HG02678 (cell line): Measurements from ENCODE around the gene ZNF581.

Source experiments
- ATAC-seq: cut with Tn5 transposase; IDR thresholded peaks from one replicate; pipeline ENCODE4 v1.9.1; 2021; ENCODE audit warnings: mild to moderate bottlenecking, moderate library complexity; ENCODE audit not compliant: unreplicated experiment

ZNF581 gene

DNA sequence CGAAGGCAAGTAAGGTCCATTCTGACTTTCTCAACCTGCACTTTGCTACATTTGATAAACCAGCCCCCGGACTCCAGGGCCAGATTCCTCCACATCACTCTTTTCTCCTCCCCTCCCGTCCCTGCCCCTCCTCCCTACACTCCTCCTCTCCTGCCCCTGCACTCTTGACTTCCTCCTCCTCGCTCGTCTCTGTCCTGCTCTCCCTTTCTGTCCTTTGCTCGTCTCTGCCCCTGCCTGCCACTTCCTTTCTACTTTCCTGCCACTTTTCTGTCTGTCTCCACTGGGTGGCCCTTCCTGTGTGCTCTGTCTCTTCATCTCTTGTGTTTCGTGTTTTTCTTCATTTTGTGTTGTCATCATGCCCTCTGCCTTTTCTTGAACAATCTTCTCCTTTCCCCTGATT, 18.4 kb downstream of the ZNF581 start:
- ATAC-seq = no peak

DNA sequence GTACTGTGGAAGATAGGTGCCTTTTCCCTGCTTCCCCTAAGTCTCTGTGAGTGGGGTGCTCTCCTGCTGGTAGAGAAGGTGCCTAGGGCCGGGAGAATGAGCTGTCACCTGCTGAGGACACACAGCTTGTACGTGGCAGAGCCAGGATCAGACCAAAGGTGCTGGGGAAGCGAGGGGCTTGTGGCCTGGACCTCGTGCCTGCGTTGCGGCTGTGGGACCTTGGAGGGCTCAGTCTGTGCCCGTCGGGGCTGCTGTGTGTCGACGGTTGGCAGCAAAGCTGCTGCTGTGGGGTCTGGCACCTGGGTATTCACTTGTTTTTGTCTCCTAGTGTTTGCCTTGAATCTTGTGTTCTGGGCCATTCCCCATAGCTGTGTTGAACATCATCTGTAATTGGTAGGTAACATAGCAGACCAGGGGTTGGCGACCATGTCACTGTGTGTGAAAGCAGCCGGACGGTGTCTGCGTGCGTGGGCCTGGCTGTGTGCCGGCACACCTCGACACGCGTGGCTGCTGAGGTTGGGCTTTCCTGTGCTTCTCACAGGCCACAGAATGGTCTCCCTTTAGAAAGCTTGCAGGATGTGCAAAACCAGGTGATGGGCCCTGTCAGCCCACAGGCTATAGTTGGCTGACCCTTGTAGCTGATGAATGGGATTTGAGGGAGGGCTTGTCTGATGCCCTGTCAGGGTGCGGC, 20.5 kb downstream of the ZNF581 start:
- no peak for ATAC-seq

DNA sequence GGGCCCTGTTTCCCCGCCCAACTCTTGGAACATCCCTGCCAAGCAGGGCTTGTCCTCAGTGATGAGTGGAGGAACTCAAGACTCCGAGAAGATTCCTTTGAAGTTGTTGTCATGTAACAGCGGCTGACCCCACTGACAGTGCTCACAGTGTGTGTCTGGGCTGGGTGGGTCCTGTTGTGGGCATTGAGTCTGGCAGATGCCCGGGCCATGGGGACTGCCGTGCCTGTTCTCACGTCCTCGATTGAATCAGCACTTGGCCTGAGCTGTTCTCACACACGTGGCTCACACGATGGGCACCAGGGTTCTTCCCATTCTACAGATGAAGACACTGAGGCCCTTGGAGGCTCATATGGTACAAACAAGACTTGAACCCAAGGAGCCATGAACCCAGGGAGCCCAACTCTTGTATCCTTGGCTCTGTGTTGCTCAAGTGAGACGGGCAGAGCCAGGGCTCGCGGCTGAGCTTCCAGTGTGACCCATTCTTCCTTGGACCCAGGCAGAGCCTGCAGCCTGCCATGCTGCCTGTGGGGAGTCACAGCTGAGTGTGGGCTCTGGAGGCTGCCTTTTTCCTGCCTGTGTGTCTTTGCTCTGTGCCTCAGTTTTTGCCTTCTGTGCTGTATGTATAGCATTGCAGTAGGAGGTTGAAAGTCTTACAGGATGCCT, 23.0 kb downstream of the ZNF581 start:
- ATAC-seq = no peak

DNA sequence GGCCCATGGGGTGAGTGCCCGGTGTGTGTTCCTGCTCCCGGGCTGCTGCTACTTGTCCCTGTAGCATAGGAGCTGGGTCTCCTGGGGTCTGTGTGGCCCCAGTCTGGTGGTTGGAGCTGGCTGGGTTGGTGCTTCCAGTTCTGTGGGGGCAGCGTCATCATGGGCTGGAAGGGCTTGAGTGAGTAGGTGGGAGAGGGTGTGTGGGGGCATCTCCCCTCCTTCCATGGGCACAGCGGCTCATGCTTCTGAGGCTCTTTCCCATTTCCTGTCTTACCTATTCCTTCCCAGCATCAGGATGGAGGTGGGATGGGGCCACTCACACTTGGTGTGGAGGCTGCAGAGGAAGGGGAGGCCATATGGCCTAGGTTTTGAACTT, 23.5 kb downstream of the ZNF581 start:
- no peak for ATAC-seq

DNA sequence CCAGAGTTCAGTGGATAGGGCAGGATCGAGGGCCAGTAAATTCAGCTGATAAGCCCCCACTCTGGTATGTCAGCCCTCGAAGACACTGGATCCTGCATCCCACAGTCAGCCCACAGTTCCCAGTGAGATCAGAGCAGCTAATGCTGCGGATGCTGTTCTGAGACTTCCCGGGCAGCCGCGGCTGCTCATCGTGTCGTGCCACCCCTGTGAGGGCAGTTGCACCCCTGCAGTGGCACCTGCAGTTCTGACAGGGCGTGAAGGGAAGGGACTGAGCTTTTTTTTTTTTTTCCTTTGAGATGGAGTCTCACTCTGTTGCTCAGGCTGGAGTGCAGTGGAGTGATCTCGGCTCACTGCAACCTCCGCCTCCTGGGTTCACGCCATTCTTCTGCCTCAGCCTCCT, 24.1 kb downstream of the ZNF581 start:
- ATAC-seq = no peak

DNA sequence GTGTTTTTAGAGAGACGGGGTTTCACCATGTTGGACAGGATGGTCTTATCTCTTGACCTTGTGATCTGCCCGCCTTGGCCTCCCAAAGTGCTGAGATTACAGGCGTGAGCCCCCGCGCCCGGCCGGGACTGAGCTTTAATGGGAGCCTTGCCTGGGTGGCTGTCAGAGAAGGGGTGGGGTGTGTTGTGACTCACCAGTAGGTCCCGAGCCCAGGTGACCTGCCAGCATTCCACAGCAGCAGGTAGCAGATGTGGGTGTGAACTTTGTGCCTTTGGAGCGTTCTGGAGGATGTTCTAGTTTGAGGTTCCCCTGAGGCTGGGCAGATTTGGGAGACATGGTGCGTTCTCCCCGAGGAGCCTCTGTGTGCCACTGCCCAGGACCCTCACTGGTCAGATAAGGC, 24.5 kb downstream of the ZNF581 start:
- ATAC-seq = no peak

DNA sequence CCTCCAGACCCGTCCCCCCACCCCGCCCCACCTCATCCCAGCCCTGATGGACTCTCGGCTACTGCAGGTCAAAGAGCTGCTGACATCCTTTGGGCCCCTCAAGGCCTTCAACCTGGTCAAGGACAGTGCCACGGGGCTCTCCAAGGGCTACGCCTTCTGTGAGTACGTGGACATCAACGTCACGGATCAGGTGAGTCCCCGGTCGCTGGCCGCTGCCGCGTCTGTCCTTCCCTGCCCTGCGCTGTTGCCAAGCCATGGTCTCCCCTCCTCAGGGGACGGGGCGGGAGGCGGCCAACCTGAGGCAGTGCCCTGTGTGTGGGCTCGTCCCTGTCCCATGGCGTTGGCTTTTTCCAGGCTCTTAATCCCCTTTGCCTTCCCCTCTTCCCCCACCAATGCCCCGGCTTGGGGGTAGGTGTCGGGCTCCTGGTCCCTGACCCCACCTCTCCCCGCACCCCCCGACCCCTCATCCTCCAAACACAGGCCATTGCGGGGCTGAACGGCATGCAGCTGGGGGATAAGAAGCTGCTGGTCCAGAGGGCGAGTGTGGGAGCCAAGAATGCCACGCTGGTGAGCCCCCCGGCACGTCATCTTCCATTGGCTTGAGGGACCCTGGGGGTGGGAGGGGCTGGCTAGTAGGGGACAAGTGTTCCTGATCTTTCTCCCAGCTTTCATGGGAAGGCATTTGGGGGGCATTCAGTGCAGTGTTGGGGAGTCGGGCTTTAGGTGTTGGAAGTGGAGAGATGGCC, 25.3 kb downstream of the ZNF581 start:
- ATAC-seq = no peak

DNA sequence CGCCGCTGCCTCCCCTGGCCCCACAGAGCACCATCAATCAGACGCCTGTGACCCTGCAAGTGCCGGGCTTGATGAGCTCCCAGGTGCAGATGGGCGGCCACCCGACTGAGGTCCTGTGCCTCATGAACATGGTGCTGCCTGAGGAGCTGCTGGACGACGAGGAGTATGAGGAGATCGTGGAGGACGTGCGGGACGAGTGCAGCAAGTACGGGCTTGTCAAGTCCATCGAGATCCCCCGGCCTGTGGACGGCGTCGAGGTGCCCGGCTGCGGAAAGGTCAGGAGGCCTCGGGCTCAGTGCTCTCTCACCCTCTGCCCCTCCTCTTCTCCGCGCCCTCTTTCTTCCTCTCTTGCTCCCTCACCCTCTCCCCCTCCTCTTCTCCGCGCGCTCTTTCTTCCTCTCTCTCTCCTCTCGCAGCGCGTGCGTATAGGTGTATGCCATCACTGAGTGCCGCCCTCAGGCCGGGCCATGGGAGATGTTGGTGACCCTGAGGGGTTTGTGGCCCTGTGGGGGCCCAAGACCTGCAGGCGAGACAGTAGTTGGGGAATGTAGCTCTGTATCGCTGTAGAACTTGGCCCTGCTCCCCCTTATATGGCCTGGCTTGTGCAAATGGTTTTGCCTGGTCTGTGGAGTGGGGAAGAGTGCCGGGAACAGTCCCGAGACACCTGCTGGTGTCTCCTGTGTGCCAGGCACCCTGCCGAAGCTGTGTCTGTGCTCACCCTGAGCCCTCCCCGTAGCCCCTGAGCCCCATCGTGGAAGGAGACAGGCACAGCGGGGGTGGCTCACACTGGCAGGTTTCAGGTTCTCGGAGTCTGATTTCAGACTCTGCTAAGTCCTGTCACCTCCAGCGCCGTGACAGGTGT, 26.2 kb downstream of the ZNF581 start:
- ATAC-seq = no peak

DNA sequence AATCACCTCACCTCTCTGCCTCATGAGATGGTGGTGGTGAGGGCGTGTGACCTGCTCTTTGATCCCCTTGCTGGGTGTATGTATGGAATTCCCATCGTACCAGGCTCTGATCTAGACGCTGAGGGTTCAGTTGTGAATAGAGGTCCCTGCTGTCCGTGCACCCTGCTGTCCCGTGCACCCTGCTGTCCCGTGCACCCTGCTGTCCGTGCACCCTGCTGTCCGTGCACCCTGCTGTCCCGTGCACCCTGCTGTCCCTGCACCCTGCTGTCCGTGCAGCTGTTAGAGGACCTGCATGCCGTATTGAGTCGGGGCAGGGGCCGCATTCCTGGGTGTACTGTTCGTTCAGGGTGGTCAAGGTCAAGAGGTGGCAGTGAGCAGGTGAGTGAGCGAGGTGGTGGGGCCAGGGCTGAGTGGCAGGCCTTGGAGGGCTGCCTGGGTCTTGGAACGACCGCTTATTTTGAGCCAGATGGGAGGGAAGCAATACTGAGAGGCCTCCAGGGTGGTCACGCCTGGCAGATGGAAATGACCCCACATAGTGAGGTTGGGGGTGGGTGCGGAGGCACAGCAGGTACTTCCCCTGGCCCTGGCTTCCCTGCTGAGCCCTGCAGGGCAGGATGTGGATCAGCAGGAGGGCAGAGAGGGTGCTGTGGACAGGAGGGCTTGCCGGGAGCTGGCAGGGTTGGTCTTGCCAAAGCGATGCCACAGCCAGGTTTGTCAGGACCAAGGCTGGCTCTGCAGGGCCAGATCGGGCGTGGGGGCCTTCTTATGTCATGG, 27.0 kb downstream of the ZNF581 start:
- no peak for ATAC-seq

DNA sequence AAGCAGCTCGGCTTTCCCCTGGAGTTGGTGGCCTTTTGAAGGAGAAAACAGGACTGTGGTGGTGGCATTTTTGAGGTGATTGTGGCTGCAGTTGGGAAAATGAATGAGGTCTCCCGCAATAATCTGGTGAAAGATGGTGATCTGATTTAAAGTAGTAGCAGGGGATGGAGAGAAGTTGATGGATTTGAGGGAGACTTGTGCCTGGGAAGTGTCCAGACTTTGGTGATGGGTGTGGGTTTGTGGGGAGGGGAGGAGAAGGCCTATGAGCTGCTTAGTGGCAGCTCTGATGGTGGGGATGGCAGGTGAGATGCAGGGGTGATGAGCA, 27.6 kb downstream of the ZNF581 start:
- ATAC-seq = no peak

DNA sequence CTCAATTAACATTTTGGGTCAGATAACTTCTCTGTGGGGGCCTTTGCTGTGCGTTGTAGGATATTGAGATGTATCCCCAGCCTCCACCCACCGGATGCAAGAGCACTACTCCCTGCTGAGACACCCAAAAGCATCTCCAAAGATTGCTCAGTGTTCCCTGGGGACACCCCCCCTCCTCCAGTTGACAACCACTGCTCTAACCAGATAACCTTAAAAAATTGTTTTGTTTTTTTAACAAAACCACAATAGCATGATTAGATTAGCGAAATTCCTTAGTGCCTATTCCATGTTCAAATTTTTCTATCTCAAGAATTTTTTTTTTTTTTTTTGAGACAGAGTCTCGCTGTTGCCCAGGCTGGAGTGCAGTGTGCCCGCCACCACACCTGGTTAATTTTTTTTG, 29.0 kb downstream of the ZNF581 start:
- ATAC-seq = no peak

DNA sequence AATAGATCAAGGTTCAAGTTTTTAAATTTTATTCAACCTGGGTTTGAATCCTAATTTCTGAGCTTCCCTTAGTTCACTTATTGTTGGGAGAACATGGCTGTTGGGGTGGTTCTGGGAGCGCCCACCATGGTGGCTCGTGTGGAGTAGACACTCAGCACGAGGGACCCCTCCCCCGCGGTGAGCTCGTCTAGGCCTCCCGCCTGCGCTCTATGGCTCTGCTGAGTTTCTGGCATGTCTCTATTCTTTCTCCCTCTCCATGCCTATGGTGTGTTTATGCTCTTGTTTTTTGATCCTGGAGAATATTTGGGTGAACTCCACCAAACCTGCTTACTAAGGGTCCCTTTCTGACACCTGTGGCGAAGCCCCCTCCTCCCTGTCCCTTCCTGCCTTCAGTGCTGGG, 30.0 kb downstream of the ZNF581 start:
- ATAC-seq = no peak

DNA sequence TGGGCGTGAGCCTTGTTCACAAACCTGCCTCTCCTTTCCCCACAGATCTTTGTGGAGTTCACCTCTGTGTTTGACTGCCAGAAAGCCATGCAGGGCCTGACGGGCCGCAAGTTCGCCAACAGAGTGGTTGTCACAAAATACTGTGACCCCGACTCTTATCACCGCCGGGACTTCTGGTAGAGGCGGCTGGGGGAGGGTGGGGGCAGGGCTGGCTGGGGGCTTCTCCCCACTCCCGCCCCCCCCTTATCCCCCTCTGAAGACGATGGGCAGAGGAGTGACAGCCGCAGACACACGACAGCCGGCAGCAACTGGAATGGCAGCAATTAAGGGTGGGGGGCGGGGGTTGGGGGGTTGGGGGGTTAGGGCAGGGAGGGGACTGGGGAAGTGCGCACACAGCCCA, 30.4 kb downstream of the ZNF581 start:
- ATAC-seq = no peak

DNA sequence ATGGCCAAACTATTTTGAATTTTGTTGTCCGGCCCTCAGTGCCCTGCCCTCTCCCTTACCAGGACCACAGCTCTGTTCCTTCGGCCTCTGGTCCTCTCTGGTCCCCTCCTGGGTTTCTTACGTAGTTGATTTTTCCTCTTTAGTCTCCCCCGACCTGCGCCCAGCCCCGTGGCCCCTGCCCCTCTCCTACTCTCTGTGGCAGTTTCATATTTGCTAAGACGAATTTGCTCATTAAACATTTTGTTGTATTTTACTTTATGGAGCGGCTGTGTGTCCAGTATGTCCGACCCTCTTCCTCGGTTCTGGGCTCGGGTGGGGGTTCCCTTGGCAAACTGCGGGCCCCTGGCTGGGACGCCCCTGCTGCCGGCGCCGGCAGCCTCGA, 31.0 kb downstream of the ZNF581 start:
- ATAC-seq = no peak

DNA sequence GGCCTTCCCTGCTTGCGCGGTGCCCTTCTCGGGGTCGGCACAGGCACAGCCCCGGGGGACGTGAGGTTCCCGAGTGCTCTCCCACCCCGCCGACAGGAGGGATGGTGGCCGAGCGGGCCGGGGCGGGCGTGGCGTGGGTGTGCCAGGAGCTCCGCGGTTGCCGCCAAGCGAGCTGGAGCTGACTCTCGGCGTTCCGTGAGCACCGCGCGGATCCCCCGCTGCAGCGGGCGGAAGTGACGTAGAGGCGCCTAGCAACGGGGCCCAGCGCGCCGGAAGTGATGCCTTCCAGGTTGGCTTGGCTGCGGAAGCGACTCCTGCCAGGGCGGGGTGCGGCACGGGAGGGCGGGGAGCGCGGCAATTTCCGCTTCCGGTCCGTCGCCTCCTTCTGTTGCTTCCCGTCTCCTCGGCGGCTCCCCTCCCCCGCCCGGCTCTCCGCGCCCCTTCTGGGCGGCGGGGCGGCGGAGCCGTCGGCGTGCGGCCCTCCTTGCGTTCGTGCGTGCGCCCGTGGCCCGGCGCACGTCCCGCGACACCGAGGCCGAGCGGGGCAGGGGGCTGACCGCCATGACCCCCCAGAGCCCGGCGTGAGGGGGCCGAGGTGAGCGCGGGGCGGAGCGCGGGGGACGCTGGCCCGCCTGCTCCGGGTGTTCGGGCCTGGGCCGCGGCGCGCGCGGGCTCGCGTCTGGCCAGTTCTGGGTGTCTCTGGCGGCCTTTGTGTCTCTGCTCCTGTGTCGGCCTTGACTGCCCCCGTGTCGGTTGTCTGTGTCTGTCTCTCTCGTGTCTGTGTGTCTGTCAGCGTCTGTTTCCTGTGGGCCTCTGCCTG, 31.6 kb downstream of the ZNF581 start, which contains the start of gene EPN1:
EPN1 (plus strand) TSS at position 386 of the 820 bp plus-strand sequence. CDS start 3,402 bp downstream, outside the sequence.
- ATAC-seq = peak; percentile 68

DNA sequence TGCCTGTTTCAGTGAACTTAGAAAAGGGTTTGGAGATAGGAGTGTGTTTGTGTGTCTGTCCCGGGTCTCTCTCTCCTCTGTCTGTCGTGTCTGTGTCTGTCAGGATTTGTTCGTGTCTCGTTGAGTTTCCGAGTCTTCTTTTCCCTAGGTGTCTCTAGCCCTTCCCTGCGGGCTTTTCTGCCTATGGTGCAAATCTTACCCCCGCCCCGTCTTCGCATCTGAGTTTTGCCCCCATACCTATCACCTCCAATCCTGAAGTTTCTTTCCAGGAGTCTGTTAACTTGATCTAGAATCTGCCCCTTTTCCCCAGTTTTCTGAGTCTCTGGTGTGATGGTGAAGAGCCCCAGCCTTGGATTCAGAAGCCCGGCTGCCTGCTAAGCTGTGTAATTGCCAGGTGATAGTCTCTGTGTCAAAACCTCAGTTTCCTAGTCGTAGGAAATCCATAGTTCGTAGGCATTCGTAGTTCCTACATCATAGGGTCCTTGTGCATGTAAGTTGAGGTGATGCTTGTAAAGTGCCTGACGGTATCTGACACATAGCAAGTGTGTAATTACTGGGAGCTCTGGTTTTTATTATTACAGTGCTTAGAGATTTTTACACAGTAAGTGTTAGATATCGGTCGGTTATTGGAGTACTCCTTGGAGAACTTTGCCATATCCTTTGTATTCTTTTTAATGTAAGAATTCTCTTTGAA, 32.4 kb downstream of the ZNF581 start:
- no peak for ATAC-seq

DNA sequence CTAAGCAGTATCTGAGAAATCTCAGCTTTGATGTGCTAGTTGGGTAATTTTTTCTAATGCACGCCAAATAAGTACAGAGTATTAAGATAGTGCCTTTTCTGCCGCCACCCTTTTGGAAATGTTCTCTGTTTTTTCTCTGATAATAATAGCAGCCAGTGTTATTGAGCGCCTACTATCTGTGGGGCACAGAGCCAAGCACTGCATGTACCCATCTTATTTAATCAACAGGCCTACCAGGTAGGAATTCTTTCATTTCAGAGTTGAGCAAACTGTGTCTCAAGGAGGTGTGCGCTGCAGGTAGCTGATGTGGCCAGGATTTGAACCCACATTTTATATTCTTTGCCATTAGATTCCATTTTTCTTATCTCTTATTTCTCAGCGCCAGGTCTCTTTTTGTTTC, 32.9 kb downstream of the ZNF581 start:
- ATAC-seq = no peak

DNA sequence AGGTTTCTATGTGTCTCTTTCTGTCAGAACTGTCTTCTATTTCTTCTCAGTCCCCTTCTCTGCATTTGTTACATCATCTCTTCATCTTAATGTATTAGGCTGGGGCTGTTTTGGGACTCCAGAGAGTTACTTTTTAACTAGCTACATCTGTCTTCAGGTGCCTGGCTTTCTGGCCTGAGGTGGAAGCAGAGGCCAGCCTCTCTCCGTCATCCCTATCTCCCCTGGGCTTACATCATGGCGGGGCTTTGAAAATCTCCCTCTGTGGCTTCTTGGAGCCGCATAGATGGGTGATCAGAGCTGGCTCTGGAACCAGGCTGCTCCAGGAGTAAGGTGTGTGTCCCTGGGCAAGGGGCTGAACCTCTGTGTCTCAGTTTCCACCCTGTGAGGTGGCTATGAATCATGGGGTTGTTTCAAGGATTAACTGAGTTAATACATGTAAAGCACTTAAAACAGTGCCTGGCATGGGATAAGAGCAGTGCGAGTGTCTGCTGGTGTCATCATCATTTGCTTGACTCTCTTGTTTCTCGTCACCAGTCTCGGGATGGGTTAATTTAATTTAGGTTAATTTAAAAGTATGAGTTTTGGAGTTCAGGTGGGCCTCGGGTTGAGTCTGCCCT, 33.5 kb downstream of the ZNF581 start:
- no peak for ATAC-seq

DNA sequence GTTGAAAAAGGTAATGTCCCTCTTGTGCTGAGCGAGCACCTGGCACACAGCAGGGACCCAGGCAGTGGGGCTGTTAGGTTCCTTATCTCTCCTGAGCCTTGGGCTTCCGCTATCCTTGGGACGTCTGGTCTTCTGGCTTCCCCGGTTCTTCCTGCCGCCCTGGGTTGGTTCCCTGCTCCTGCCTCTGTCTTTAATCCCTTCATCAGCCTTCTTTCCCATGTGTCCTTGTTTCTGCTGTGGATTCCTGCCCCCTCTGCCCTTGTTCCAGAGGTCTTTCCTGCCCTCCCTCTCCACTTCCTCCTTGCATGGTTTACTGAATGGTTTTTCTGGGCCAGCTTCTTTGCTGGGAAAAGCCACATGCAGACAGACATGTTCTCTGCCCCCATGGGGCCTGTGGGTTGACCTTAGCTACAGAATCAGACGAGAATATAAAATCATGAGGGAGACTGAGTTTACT, 34.2 kb downstream of the ZNF581 start:
- no peak for ATAC-seq
